Thoracic aorta (tissue), 2 donors: ENCODE measurements around the gene PLA2R1. TPM values are rescaled to one million over a fixed set of nuclear protein-coding genes. Genes with fewer than 3 reads are reported as not detected.
A peak's percentile ranks its signal among the peaks of the same experiment; 100 is the strongest.

Source experiments
- ATAC-seq: fragments of 150-250 bp; one replicate; pipeline ENCODE4 v1.8.0; 2017; ENCODE audit warnings: low read depth; ENCODE audit not compliant: insufficient number of reproducible peaks, low FRiP score
- DNase-seq: peaks from one replicate; pipeline ENCODE4 v3.0.0-alpha.2; 2020; ENCODE audit warnings: low spot score
- H3K27ac ChIP-seq, 2 donors: fragments of 200-600 bp; sonication (generic); 1 replicate in 1 of 2; 2 replicates in 1 of 2; pipeline ENCODE4 v1.5.1; 2016; ENCODE audit warnings: mild to moderate bottlenecking in 2 of 2, moderate library complexity in 2 of 2
- H3K27me3 ChIP-seq: fragments of 200-600 bp; sonication (generic); replicated peaks from 2 replicates; pipeline ENCODE4 v1.6.0; 2016; ENCODE audit warnings: mild to moderate bottlenecking; ENCODE audit not compliant: insufficient read depth
- H3K36me3 ChIP-seq: fragments of 200-600 bp; sonication (generic); one replicate; pipeline ENCODE4 v1.5.1; 2016
- H3K4me1 ChIP-seq, 2 donors: fragments of 200-600 bp; sonication (generic); 1 replicate in 1 of 2; 2 replicates in 1 of 2; pipeline versions ENCODE4 v1.5.1 to v1.6.0; 2016; ENCODE audit warnings: low read depth in 2 of 2, mild to moderate bottlenecking in 1 of 2; ENCODE audit not compliant: control insufficient read depth in 1 of 2
- H3K4me3 ChIP-seq: fragments of 200-600 bp; sonication (generic); 2 replicates; pipeline ENCODE4 v1.5.1; 2016; ENCODE audit warnings: mild to moderate bottlenecking
- H3K9me3 ChIP-seq: fragments of 200-600 bp; sonication (generic); 2 replicates; pipeline ENCODE4 v1.5.1; 2016
- CTCF ChIP-seq: fragments of 200-600 bp; sonication (generic); IDR thresholded peaks from one replicate; pipeline ENCODE4 v1.5.1; 2019; ENCODE audit warnings: antibody characterized with exemption
- total RNA-seq, 2 donors: library from RNA; depleted of rRNA; stranded (reverse); fragments of >200 nt; gene quantifications; one replicate each; pipeline versions ENCODE4 v1.1.0 to v1.2.3, GENCODE V29; 2016

PLA2R1 gene
- total RNA-seq, 2 donors from 2014 or later, result 28.3 to 28.7 TPM

- DNase-seq (no peak), ATAC-seq (no peak)
- no peaks in the 10 kb centered on the region for H3K27me3 ChIP-seq
- no peak overlapping the region for H3K4me3 ChIP-seq
- H3K9me3 ChIP-seq, result no peaks in the 10 kb centered on the region
- H3K4me1 ChIP-seq, result peaks cover 7 to 16% of the 10 kb centered on the region in 2 donors
- no peaks in the 10 kb centered on the region for H3K36me3 ChIP-seq
- peak; percentile 19 for TF ChIP-seq CTCF
- peak overlapping the region in 1 of 2 donors; percentile 43 for H3K27ac ChIP-seq
Measured at GRCh38 chr2:159996792-159997546, 65.4 kb downstream of the PLA2R1 start.

DNA sequence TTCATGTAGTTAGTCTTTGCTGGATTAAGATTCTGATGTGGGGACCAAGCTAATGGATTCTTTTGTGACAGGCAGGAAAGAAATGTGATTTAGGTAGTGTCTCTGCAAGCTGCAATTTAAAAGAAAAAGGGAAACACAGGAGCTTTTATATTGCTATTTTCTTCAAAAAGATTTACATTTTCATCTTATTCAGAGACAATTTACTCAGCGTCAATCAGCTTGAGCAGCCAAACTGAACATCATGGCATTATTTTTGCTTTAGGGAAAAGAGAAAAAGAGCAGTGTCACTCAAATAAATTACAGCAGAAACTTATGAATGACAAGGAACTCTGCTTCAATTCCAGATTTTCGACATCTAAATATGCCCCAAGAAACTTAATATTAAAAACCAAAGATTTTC lies 67.4 kb downstream of the PLA2R1 start:
- TF ChIP-seq CTCF, result no peak
- Histone ChIP-seq H3K9me3 (no peaks in the 10 kb centered on the region), H3K4me3 (no peak overlapping the region), H3K36me3 (no peaks in the 10 kb centered on the region), H3K27ac (no peak overlapping the region), H3K4me1 (peaks cover 7 to 16% of the 10 kb centered on the region in 2 donors), H3K27me3 (no peaks in the 10 kb centered on the region)
- no peak for DNase-seq
- ATAC-seq, result no peak

- peaks cover 8% of the 10 kb centered on the region for H3K36me3 ChIP-seq
- no peaks in the 10 kb centered on the region for H3K4me1 ChIP-seq
- no peak for ATAC-seq
- no peak for TF ChIP-seq CTCF
- no peak overlapping the region for H3K4me3 ChIP-seq
- H3K9me3 ChIP-seq, result no peaks in the 10 kb centered on the region
- no peak for DNase-seq
- no peak overlapping the region for H3K27ac ChIP-seq
- no peaks in the 10 kb centered on the region for H3K27me3 ChIP-seq
Measured at GRCh38 chr2:159989249-159989648, 73.2 kb downstream of the PLA2R1 start.

DNA sequence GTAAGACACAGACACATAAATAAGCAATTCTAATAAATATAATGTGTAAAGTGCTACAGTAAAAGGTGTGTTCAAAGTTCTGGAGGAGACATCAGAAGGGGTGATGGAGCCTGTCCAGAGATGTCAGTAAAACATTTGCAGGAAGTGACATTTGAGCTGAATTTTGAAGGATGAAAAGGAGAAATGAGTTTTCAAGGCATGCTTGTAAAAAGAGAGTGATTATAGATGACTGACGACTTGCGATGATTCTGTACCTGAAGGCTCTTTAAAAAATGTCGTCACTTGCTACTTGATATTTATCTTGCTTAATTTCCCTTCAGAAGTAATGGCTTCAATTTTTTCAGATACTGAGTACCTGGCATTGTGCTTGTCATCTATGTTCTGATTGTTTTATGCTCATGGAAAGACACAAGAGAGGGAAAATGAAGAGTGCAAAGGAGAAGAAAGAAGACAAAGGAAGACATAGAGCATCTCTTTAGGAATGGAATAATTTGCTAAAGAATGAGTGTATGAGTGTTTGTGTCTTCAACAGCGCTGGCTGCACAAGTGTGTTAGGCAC lies 73.9 kb downstream of the PLA2R1 start:
- DNase-seq (no peak), ATAC-seq (no peak)
- H3K4me3 ChIP-seq, result no peak overlapping the region
- no peak for TF ChIP-seq CTCF
- peaks cover 8% of the 10 kb centered on the region for H3K36me3 ChIP-seq
- no peak overlapping the region for H3K27ac ChIP-seq
- no peaks in the 10 kb centered on the region for H3K27me3 ChIP-seq
- no peaks in the 10 kb centered on the region for H3K9me3 ChIP-seq
- H3K4me1 ChIP-seq, result no peaks in the 10 kb centered on the region

DNA sequence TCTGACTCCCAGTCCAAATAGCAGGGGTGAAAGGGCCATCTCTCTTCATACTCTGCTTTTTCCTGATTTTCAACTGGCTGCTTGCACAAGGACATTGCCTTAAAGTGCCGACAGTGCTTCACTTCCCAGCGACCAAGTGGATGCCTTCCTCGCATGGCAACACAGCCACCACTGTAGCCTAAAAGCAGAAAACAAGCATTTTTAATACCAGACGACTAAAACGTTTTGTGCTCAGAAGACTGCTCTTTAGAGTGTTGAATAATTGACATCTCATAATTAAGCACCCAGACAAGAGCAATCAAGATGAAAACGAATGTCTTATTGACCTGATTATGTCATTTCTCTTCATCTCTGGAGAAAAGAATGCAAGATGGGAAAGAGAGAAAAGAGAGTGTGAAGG lies 75.2 kb downstream of the PLA2R1 start:
- ATAC-seq, result no peak
- DNase-seq, result no peak
- Histone ChIP-seq H3K9me3 (no peaks in the 10 kb centered on the region), H3K4me3 (no peak overlapping the region), H3K4me1 (peaks cover 10% of the 10 kb centered on the region in 2 donors), H3K27me3 (no peaks in the 10 kb centered on the region), H3K36me3 (peaks cover 8% of the 10 kb centered on the region), H3K27ac (no peak overlapping the region)
- TF ChIP-seq CTCF, result no peak
